Measurements from ENCODE around the gene ABHD2.

ABHD2 gene

DNA sequence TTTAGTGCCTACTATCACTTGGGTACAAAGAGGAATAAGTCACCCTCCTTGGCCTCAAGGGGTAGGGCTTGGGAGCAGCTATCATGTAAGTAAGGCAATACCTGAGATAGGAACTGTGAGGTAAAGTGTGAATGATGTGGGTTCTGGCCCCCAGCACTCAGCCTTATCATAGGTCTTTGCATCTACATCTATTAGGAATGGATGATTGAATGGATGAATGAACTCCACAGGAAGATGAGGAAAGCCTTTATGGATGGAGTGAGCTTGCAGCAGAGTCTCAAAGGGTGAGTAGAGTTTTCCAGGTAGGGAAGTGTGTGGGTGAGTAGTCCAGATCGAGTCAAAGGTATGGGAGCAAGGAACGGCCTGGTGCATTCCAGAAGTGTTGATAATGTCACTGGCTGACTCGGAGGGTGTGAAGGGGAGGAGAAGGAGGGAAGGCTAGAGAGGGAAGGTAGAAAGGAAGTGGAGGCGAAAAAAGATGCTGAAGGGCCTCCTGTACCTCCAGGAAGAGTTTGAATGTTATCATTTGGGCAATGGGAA is 13.1 kb upstream of the ABHD2 start:
- TF ChIP-seq CTCF (IDR thresholded peaks at IDR 0.05; ENCODE audit: insufficient read depth, low read depth, low read length, missing control alignments), result no peak
- peak; percentile 69 for DNase-seq (ENCODE audit: low read depth)
- no peak overlapping the region for H3K4me3 ChIP-seq (ENCODE audit: low read length)

DNA sequence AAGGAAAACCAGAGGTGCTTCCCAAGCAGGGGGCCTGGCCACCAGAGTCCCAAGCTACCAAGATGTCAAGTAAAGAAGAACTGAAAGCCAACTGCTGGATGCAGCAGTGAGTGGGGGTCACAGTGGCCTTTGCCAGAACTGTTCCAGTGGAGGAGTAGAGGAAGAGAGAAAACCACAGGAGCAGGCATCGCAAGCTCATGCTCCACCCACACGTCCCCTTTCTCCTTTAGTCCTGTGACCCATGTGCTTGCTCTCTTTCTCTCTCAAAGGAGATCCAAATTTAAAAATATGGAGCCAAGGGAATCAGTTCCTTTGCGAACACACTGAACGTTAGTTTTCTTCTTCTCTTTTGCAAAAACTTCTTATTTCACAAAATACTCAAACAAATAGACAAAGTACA is 12.4 kb upstream of the ABHD2 start:
- no peak for DNase-seq (ENCODE audit: low read depth)
- no peak for TF ChIP-seq CTCF (IDR thresholded peaks at IDR 0.05; ENCODE audit: insufficient read depth, low read depth, low read length, missing control alignments)

DNA sequence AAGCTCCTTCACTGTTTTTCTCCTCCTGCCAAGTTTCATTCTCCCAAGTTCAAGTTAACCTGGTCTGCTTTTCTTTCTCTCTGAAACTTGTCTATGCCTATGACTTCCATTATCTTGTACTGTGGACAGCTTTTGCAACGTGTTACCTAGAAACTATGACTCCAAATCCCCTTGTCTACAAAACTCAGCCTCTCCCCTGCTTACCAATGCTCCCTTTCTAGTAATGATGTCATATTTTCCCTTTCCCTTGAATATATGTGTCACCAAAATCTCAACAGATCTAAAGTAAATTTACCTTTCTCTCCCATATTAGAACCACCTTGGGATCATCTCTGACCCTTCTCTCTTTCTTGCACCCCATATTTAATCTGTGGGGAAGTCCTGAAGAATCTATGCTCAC is 10.5 kb upstream of the ABHD2 start:
- TF ChIP-seq CTCF (IDR thresholded peaks at IDR 0.05; ENCODE audit: insufficient read depth, low read depth, low read length, missing control alignments), result no peak
- peak; percentile 11 for DNase-seq (ENCODE audit: low read depth)
- H3K4me3 ChIP-seq (ENCODE audit: low read length), result no peak overlapping the region

More for the DNA sequence above, 12.4 kb upstream of the ABHD2 start:
- H3K4me3 ChIP-seq (ENCODE audit: low read length), result no peak overlapping the region

GRCh38 chr15:89078851-89079810 is 9.1 kb upstream of the ABHD2 start:
- H3K4me3 ChIP-seq (ENCODE audit: low read length), result no peak overlapping the region
- no peak for TF ChIP-seq CTCF (IDR thresholded peaks at IDR 0.05; ENCODE audit: insufficient read depth, low read depth, low read length, missing control alignments)
- DNase-seq (ENCODE audit: low read depth), result no peak

- no peak for DNase-seq (ENCODE audit: low read depth)
- no peak overlapping the region for H3K4me3 ChIP-seq (ENCODE audit: low read length)
- TF ChIP-seq CTCF (IDR thresholded peaks at IDR 0.05; ENCODE audit: insufficient read depth, low read depth, low read length, missing control alignments), result no peak
These were observed 6.4 kb upstream of the ABHD2 start for GRCh38 chr15:89081878-89082277.

DNA sequence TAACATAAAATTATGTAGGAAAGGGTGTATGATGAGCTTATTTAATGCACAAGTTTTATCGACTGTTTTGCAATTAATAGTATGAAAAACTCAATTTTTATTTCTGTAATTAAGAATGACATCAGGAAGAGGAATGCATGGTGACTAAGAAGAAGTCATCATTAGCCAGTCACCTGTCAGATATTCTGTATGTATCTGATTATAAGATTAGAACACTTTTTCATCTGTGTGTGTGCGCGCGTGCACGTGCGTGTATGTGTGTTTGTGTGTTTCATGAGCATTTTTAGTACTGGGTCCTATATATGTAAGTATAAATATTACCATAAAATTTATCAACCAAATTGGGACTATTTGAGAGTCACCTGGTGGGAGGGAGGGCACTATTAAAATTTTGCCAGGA is 5.0 kb upstream of the ABHD2 start:
- H3K4me3 ChIP-seq (ENCODE audit: low read length), result no peak overlapping the region
- peak; percentile 57 for DNase-seq (ENCODE audit: low read depth)
- no peak for TF ChIP-seq CTCF (IDR thresholded peaks at IDR 0.05; ENCODE audit: insufficient read depth, low read depth, low read length, missing control alignments)
